ENCODE data around the gene TMX4. TPM values are rescaled to one million over a fixed set of nuclear protein-coding genes. Genes with fewer than 3 reads are reported as not detected.

The TMX4 gene
- total RNA-seq, 1 experiment from 2014 or later, result 12.0 TPM

- ChIA-PET CTCF (interaction anchor here (1.0 to 3.8 kb wide), 12 partner anchors 9 to 797 kb away, joined by 3 to 97 read pairs (median 6); no protein-coding TSS in a partner anchor), RAD21 (ENCODE audit: low non-redundant PET in 1 of 2, low total read pairs in 2 of 2, uncharacterized antibody in 2 of 2, unreplicated experiment in 2 of 2) (interaction anchor here (1.4 kb wide), 2 partner anchors 52 to 784 kb away, joined by 4 to 9 read pairs; no protein-coding TSS in a partner anchor), POLR2A (no interaction called here)
- Histone ChIP-seq H3K36me3 (ENCODE audit: control insufficient read depth in 1 of 2, insufficient read depth in 2 of 2, low read length in 2 of 2) (no peaks in the 10 kb centered on the region), H3K4me1 (ENCODE audit: control insufficient read depth in 1 of 2, insufficient read depth in 2 of 2, low read length in 2 of 2) (peaks cover 0 to 4% of the 10 kb centered on the region in 2 experiments; a peak in 1 of 4 replicates), H3K27ac (ENCODE audit: low read depth, low read length) (no peak overlapping the region), H3K9me2 (ENCODE audit: insufficient read depth) (no peaks in the 10 kb centered on the region), H3K9me3 (ENCODE audit: control insufficient read depth in 1 of 2, insufficient read depth in 1 of 2, low read depth in 1 of 2, low read length in 2 of 2) (no peaks in the 10 kb centered on the region), H3K79me2 (ENCODE audit: insufficient read depth, low read length) (no peaks in the 10 kb centered on the region), H3K27me3 (ENCODE audit: insufficient read depth, low read length) (no peaks in the 10 kb centered on the region), H4K20me1 (ENCODE audit: insufficient read depth) (no peaks in the 10 kb centered on the region), H2AFZ (ENCODE audit: low read depth, low read length, poor library complexity, severe bottlenecking) (no peak overlapping the region), H3K4me3 (replicated peaks in 1 of 2; ENCODE audit: low read depth in 1 of 2, low read length in 2 of 2) (no peak overlapping the region), H3K9ac (ENCODE audit: low read length) (no peak overlapping the region), H3K4me2 (ENCODE audit: low read length) (no peak overlapping the region)
- no TSS peak for BruUV-seq (replicated peaks)
- ATAC-seq (no peak), DNase-seq (ENCODE audit: low read depth, low spot score) (no peak)
- no peak for TF ChIP-seq CTCF (IDR thresholded peaks at IDR 0.05 in 2 of 3, conservative IDR thresholded peaks at IDR 0.05 in 1 of 3; ENCODE audit: borderline replicate concordance in 1 of 3, insufficient read depth in 1 of 3, low read depth in 2 of 3, low read length in 2 of 3)
- TF ChIP-seq ATF3 (IDR thresholded peaks at IDR 0.05), result no peak
- TF ChIP-seq SIN3A (IDR thresholded peaks at IDR 0.05; ENCODE audit: low read depth), result no peak
- no peak for TF ChIP-seq TCF7L2 (IDR thresholded peaks at IDR 0.05; ENCODE audit: borderline replicate concordance, extremely low read depth, insufficient read depth, insufficient read length)
- no peak for TF ChIP-seq RAD21 (IDR thresholded peaks at IDR 0.05; ENCODE audit: low read depth)
- no peak for TF ChIP-seq ZNF274 (IDR thresholded peaks at IDR 0.05; ENCODE audit: low read depth, low read length)
- intact Hi-C loops (cut with micrococcal nuclease), result no loop called here
Measured at GRCh38 chr20:7937328-7937727, 82.2 kb downstream of the TMX4 start.

DNA sequence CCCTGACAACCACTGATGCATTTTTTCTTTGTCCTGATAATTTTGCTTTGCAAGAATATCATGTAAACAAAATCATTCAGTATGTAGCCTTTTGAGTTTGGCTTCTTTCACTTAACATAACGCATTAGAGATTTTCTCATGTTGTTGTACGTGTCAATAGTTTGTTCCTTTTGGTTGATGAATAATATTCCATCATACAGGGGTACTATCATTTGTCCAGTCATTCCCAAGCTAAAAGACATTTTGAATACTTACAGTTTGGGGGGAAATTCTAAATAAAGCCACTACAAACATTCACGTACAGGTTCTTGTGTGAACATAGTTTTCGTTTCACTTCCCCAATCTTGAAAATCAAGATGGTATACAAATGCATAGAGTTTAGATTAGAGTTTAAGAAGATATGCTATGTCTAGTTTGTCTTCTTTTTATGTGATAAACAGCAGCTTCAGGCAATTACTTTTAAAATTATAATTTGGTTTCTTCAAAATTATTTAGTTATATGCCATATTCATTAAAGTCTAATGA is 84.5 kb downstream of the TMX4 start:
- H2AFZ ChIP-seq (ENCODE audit: low read depth, low read length, poor library complexity, severe bottlenecking), result no peak overlapping the region
- TF ChIP-seq FOSL1 (IDR thresholded peaks at IDR 0.05; ENCODE audit: low read depth) (no peak), ZNF274 (IDR thresholded peaks at IDR 0.05; ENCODE audit: low read depth, low read length) (no peak), SP1 (IDR thresholded peaks at IDR 0.05; ENCODE audit: low read depth) (no peak), YY1 (IDR thresholded peaks at IDR 0.05; ENCODE audit: extremely low read depth, insufficient replicate concordance, low read depth, low read length) (no peak), SIN3A (IDR thresholded peaks at IDR 0.05; ENCODE audit: low read depth) (no peak), POLR2AphosphoS5 (IDR thresholded peaks at IDR 0.05; ENCODE audit: low read depth, low read length) (no peak), ELF1 (IDR thresholded peaks at IDR 0.05; ENCODE audit: borderline replicate concordance, low read depth) (no peak), JUND (IDR thresholded peaks at IDR 0.05) (no peak), CTCF (IDR thresholded peaks at IDR 0.05 in 2 of 3, conservative IDR thresholded peaks at IDR 0.05 in 1 of 3; ENCODE audit: borderline replicate concordance in 1 of 3, insufficient read depth in 1 of 3, low read depth in 2 of 3, low read length in 2 of 3) (no peak)
- no peak overlapping the region for H3K9ac ChIP-seq (ENCODE audit: low read length)
- no peaks in the 10 kb centered on the region for H3K9me2 ChIP-seq (ENCODE audit: insufficient read depth)
- no peaks in the 10 kb centered on the region for H4K20me1 ChIP-seq (ENCODE audit: insufficient read depth)
- no peaks in the 10 kb centered on the region for H3K9me3 ChIP-seq (ENCODE audit: control insufficient read depth in 1 of 2, insufficient read depth in 1 of 2, low read depth in 1 of 2, low read length in 2 of 2)
- H3K27ac ChIP-seq (ENCODE audit: low read depth, low read length), result no peak overlapping the region
- H3K4me3 ChIP-seq (replicated peaks in 1 of 2; ENCODE audit: low read depth in 1 of 2, low read length in 2 of 2), result no peak overlapping the region
- POLR2A ChIA-PET, result no interaction called here
- no peaks in the 10 kb centered on the region for H3K36me3 ChIP-seq (ENCODE audit: control insufficient read depth in 1 of 2, insufficient read depth in 2 of 2, low read length in 2 of 2)
- intact Hi-C loops (cut with micrococcal nuclease), result no loop called here
- RAD21 ChIA-PET (ENCODE audit: low non-redundant PET in 1 of 2, low total read pairs in 2 of 2, uncharacterized antibody in 2 of 2, unreplicated experiment in 2 of 2), result no interaction called here
- H3K4me1 ChIP-seq (ENCODE audit: control insufficient read depth in 1 of 2, insufficient read depth in 2 of 2, low read length in 2 of 2), result peaks cover 0 to 4% of the 10 kb centered on the region in 2 experiments; a peak in 1 of 4 replicates
- ATAC-seq (no peak), DNase-seq (ENCODE audit: low read depth, low spot score) (no peak)
- BruUV-seq (replicated peaks), result no TSS peak
- no peaks in the 10 kb centered on the region for H3K79me2 ChIP-seq (ENCODE audit: insufficient read depth, low read length)
- no peaks in the 10 kb centered on the region for H3K27me3 ChIP-seq (ENCODE audit: insufficient read depth, low read length)
- no peak overlapping the region for H3K4me2 ChIP-seq (ENCODE audit: low read length)
- CTCF ChIA-PET, result interaction anchor here (1.2 to 2.2 kb wide), 4 partner anchors 8 to 787 kb away, joined by 3 to 12 read pairs (median 6); no protein-coding TSS in a partner anchor

All from HCT116 (cell line).